Caco-2 (cell line): ENCODE data around the gene ANO8. TPM values are rescaled to one million over a fixed set of nuclear protein-coding genes. Genes with fewer than 3 reads are reported as not detected.
A peak's percentile ranks its signal among the peaks of the same experiment; 100 is the strongest.

Experiments used
- BruUV-seq: library from RNA; stranded (reverse); fragments of 400-500 nt; replicated peaks from 2 replicates; lab custom pipeline; 2021; lab: Mats Ljungman, UMichigan
- CTCF ChIA-PET: fragments of 300-600 bp; sonication (Branson Sonifier 250); formaldehyde crosslinking; loops from one replicate; lab custom pipeline; 2022; ENCODE audit warnings: antibody characterized with exemption; lab: Charles Lee
- POLR2A ChIA-PET: fragments of 300-600 bp; sonication (Branson Sonifier 250); formaldehyde crosslinking; loops from one replicate; lab custom pipeline; 2022; ENCODE audit warnings: antibody characterized with exemption; lab: Charles Lee
- DNase-seq, 2 experiments: peaks; one replicate each; pipeline versions ENCODE4 v3.0.0 to v3.0.0-alpha.2; 2020 to 2022
- H3K27me3 ChIP-seq: replicated peaks from 2 replicates; pipeline ENCODE4 v1.6.0; 2011; ENCODE audit warnings: low read length; ENCODE audit not compliant: control insufficient read depth, insufficient read depth
- H3K36me3 ChIP-seq: 2 replicates; pipeline ENCODE4 v1.5.1; 2011; ENCODE audit warnings: low read length; ENCODE audit not compliant: control insufficient read depth, insufficient read depth
- H3K4me1 ChIP-seq: fragments of 250-450 bp; sonication (Bioruptor Pico); 2 replicates; pipeline ENCODE4 v1.5.1; 2020; ENCODE audit warnings: mild to moderate bottlenecking
- H3K4me3 ChIP-seq: 2 replicates; pipeline ENCODE4 v1.5.1; 2011; ENCODE audit warnings: low read depth, mild to moderate bottlenecking, control low read depth, low read length
- H3K9me3 ChIP-seq: fragments of 250-450 bp; sonication (Bioruptor Pico); 2 replicates; pipeline ENCODE4 v1.5.1; 2020; ENCODE audit warnings: mild to moderate bottlenecking, moderate library complexity
- H3K27ac Mint-ChIP-seq: one replicate; pipeline ENCODE4 v1.8.0; 2022; ENCODE audit warnings: mixed read lengths; ENCODE audit not compliant: unreplicated experiment
- H3K27me3 Mint-ChIP-seq: one replicate; pipeline ENCODE4 v1.8.0; 2022; ENCODE audit warnings: mixed read lengths; ENCODE audit not compliant: insufficient read depth, unreplicated experiment
- H3K36me3 Mint-ChIP-seq: one replicate; pipeline ENCODE4 v1.8.0; 2022; ENCODE audit warnings: mild to moderate bottlenecking, mixed read lengths; ENCODE audit not compliant: insufficient read depth, unreplicated experiment
- H3K4me1 Mint-ChIP-seq: one replicate; pipeline ENCODE4 v1.8.0; 2022; ENCODE audit warnings: low read depth, mixed read lengths; ENCODE audit not compliant: unreplicated experiment
- H3K4me3 Mint-ChIP-seq: one replicate; pipeline ENCODE4 v1.8.0; 2022; ENCODE audit warnings: mild to moderate bottlenecking, moderate library complexity, mixed read lengths; ENCODE audit not compliant: unreplicated experiment
- H3K9me3 Mint-ChIP-seq: one replicate; pipeline ENCODE4 v1.8.0; 2022; ENCODE audit warnings: mixed read lengths; ENCODE audit not compliant: unreplicated experiment
- CTCF ChIP-seq, 2 experiments: fragments of 200-600 bp in 1 of 2; IDR thresholded peaks; 1 replicate in 1 of 2; 2 replicates in 1 of 2; pipeline versions ENCODE4 v1.5.1 to v1.8.0; 2011 to 2022; ENCODE audit warnings: antibody characterized with exemption in 1 of 2, control low read depth in 1 of 2, inconsistent platforms in 1 of 2, low read depth in 1 of 2, low read length in 1 of 2, mild to moderate bottlenecking in 1 of 2, moderate library complexity in 1 of 2; ENCODE audit not compliant: insufficient read depth in 1 of 2, severe bottlenecking in 1 of 2, unreplicated experiment in 1 of 2
- intact Hi-C: fragments of 100-400 bp; cut with micrococcal nuclease; formaldehyde crosslinking; loops from one replicate; pipeline ENCODE4 v1.10.0; 2022; ENCODE audit not compliant: unreplicated experiment
- total RNA-seq: library from RNA; stranded (reverse); gene quantifications from 2 replicates; pipeline ENCODE4 v1.2.3, GENCODE V29; 2022

ANO8 gene
- total RNA-seq, 1 experiment from 2014 or later: 11.5 TPM

GRCh38 chr19:17286263-17286662 is 48.4 kb downstream of the ANO8 start:
- Mint-ChIP-seq H3K36me3 (peaks cover 19% of the 10 kb centered on the region), H3K9me3 (no peaks in the 10 kb centered on the region), H3K4me1 (peaks cover 5% of the 10 kb centered on the region), H3K27me3 (no peaks in the 10 kb centered on the region), H3K4me3 (no peak overlapping the region), H3K27ac (no peak overlapping the region)
- no peak for DNase-seq
- no peak for TF ChIP-seq CTCF (IDR thresholded peaks at IDR 0.05; ENCODE audit: insufficient read depth in 1 of 2, low read depth in 1 of 2, low read length in 1 of 2, severe bottlenecking in 1 of 2, unreplicated experiment in 1 of 2)
- no TSS peak for BruUV-seq
- ChIA-PET POLR2A (no interaction called here), CTCF (interaction anchor here (1.1 kb wide), 1 partner anchor 19 kb away, joined by 4 read pairs; no protein-coding TSS in a partner anchor)
- intact Hi-C loops: no loop called here
- H3K9me3 ChIP-seq: no peaks in the 10 kb centered on the region
- H3K4me1 ChIP-seq: peaks cover 11% of the 10 kb centered on the region; the same call in 1 of the 2 replicates
- no peak overlapping the region for H3K4me3 ChIP-seq
- no peaks in the 10 kb centered on the region for H3K27me3 ChIP-seq
- H3K36me3 ChIP-seq: no peaks in the 10 kb centered on the region; the same call in 1 of the 2 replicates

GRCh38 chr19:17285415-17286135 is 49.1 kb downstream of the ANO8 start:
- H3K4me3 ChIP-seq: no peak overlapping the region
- Mint-ChIP-seq H3K27me3 (no peaks in the 10 kb centered on the region), H3K4me1 (peaks cover 5% of the 10 kb centered on the region), H3K9me3 (no peaks in the 10 kb centered on the region), H3K27ac (no peak overlapping the region), H3K36me3 (peaks cover 19% of the 10 kb centered on the region), H3K4me3 (no peak overlapping the region)
- intact Hi-C loops: no loop called here
- DNase-seq: no peak
- BruUV-seq: no TSS peak
- no peaks in the 10 kb centered on the region for H3K9me3 ChIP-seq
- peaks cover 11% of the 10 kb centered on the region; the same call in 1 of the 2 replicates for H3K4me1 ChIP-seq
- TF ChIP-seq CTCF (IDR thresholded peaks at IDR 0.05; ENCODE audit: insufficient read depth in 1 of 2, low read depth in 1 of 2, low read length in 1 of 2, severe bottlenecking in 1 of 2, unreplicated experiment in 1 of 2): no peak
- no peaks in the 10 kb centered on the region for H3K27me3 ChIP-seq
- CTCF ChIA-PET: interaction anchor here (0.6 kb wide), 1 partner anchor 61 kb away, joined by 4 read pairs; no protein-coding TSS in a partner anchor
- POLR2A ChIA-PET: no interaction called here
- H3K36me3 ChIP-seq: no peaks in the 10 kb centered on the region; the same call in 1 of the 2 replicates

GRCh38 chr19:17283504-17283996 is 51.1 kb downstream of the ANO8 start:
- peaks cover 26% of the 10 kb centered on the region for H3K36me3 Mint-ChIP-seq
- Histone ChIP-seq H3K36me3 (no peaks in the 10 kb centered on the region; the same call in 1 of the 2 replicates), H3K27me3 (no peaks in the 10 kb centered on the region), H3K4me3 (no peak overlapping the region), H3K9me3 (no peaks in the 10 kb centered on the region), H3K4me1 (peaks cover 11% of the 10 kb centered on the region; the same call in 1 of the 2 replicates)
- H3K9me3 Mint-ChIP-seq: no peaks in the 10 kb centered on the region
- H3K27ac Mint-ChIP-seq: no peak overlapping the region
- no peaks in the 10 kb centered on the region for H3K27me3 Mint-ChIP-seq
- peaks cover 5% of the 10 kb centered on the region for H3K4me1 Mint-ChIP-seq
- ChIA-PET POLR2A (no interaction called here), CTCF (interaction anchor here (0.6 to 2.3 kb wide), 4 partner anchors 17 to 480 kb away, joined by 3 to 15 read pairs (median 4); partner anchors contain the start of genes BABAM1 and MRPL34)
- TF ChIP-seq CTCF (IDR thresholded peaks at IDR 0.05; ENCODE audit: insufficient read depth in 1 of 2, low read depth in 1 of 2, low read length in 1 of 2, severe bottlenecking in 1 of 2, unreplicated experiment in 1 of 2): no peak
- intact Hi-C loops: loop anchor here (2.0 to 5.0 kb wide), 3 partner anchors 17 to 217 kb away; partner anchors contain the start of genes BABAM1 and NR2F6
- DNase-seq: no peak
- no peak overlapping the region for H3K4me3 Mint-ChIP-seq
- BruUV-seq: TSS peak; percentile 8
